H1 (cell line): Measurements from ENCODE around the gene MLH3. TPM values are rescaled to one million over a fixed set of nuclear protein-coding genes. Genes with fewer than 3 reads are reported as not detected.

ENCODE experiments used
- CTCF ChIA-PET: fragments of 300-600 bp; sonication (Branson Sonifier 250); formaldehyde crosslinking; loops from one replicate; lab custom pipeline; 2021; ENCODE audit not compliant: partially characterized antibody; lab: Charles Lee
- POLR2A ChIA-PET: fragments of 300-600 bp; sonication (Branson Sonifier 250); formaldehyde crosslinking; loops from one replicate; lab custom pipeline; 2021; ENCODE audit warnings: inconsistent platforms; ENCODE audit not compliant: partially characterized antibody; lab: Charles Lee
- DNase-seq, 2 experiments: peaks; one replicate each; pipeline versions ENCODE4 v3.0.0 to v3.0.0-alpha.2; 2010 to 2022; ENCODE audit warnings: low spot score in 2 of 2, low read depth in 1 of 2, mixed read lengths in 1 of 2
- FAIRE-seq: peaks from 2 replicates; lab custom pipeline; 2011; peaks lifted over from hg19 to GRCh38; lab: Jason Lieb, UNC
- H2AFZ ChIP-seq: 2 replicates; pipeline ENCODE4 v1.8.1; 2012; ENCODE audit warnings: low read length, inconsistent platforms
- H2AK5ac ChIP-seq: 2 replicates; pipeline ENCODE4 v1.6.1; 2013; ENCODE audit warnings: low read depth, low read length
- H2BK120ac ChIP-seq: replicated peaks from 2 replicates; pipeline ENCODE3; 2013; ENCODE audit warnings: low read depth, low read length, inconsistent platforms
- H2BK12ac ChIP-seq: 2 replicates; pipeline ENCODE4 v1.6.1; 2013; ENCODE audit warnings: low read depth, low read length
- H2BK15ac ChIP-seq: 2 replicates; pipeline ENCODE4 v1.6.1; 2013; ENCODE audit warnings: low read length
- H2BK20ac ChIP-seq: 2 replicates; pipeline ENCODE4 v1.6.1; 2013; ENCODE audit warnings: low read length
- H2BK5ac ChIP-seq: 2 replicates; pipeline ENCODE4 v1.6.1; 2013; ENCODE audit warnings: low read depth, low read length
- H3K14ac ChIP-seq: 2 replicates; pipeline ENCODE4 v1.6.1; 2013; ENCODE audit warnings: inconsistent platforms; ENCODE audit not compliant: insufficient read length
- H3K18ac ChIP-seq: 2 replicates; pipeline ENCODE4 v1.6.1; 2013; ENCODE audit warnings: low read length; ENCODE audit errors: extremely low read depth
- H3K23ac ChIP-seq: 2 replicates; pipeline ENCODE4 v1.6.1; 2013; ENCODE audit warnings: inconsistent platforms; ENCODE audit not compliant: insufficient read length
- H3K23me2 ChIP-seq: 2 replicates; pipeline ENCODE4 v1.6.1; 2013; ENCODE audit warnings: low read depth, low read length
- H3K27ac ChIP-seq: 2 replicates; pipeline ENCODE4 v1.6.1; 2011; ENCODE audit warnings: low read depth, low read length, inconsistent platforms
- H3K27me3 ChIP-seq, 4 experiments: replicated peaks in 1 of 4; 1 replicate in 1 of 4; 2 replicates in 3 of 4; pipeline versions ENCODE4 v1.6.1 to v1.8.1; 2011 to 2013; ENCODE audit warnings: low read length in 3 of 4, mild to moderate bottlenecking in 3 of 4, inconsistent platforms in 2 of 4, mixed read lengths in 2 of 4, moderate library complexity in 1 of 4; ENCODE audit not compliant: control insufficient read depth in 3 of 4, insufficient read depth in 3 of 4; ENCODE audit errors: extremely low read depth in 1 of 4
- H3K36me3 ChIP-seq, 4 experiments: 2 replicates each; pipeline versions ENCODE4 v1.6.1 to v1.8.1; 2011 to 2013; ENCODE audit warnings: mild to moderate bottlenecking in 4 of 4, low read length in 3 of 4, moderate library complexity in 2 of 4, control low read depth in 1 of 4, inconsistent platforms in 1 of 4; ENCODE audit not compliant: insufficient read depth in 4 of 4, control insufficient read depth in 2 of 4
- H3K4ac ChIP-seq: replicated peaks from 2 replicates; pipeline ENCODE3; 2013; ENCODE audit warnings: low read length, low read depth, mixed read lengths, inconsistent platforms; ENCODE audit not compliant: insufficient read length
- H3K4me1 ChIP-seq, 4 experiments: replicated peaks in 1 of 4; 1 replicate in 1 of 4; 2 replicates in 3 of 4; pipeline versions ENCODE4 v1.6.1 to v1.8.1; 2011 to 2013; ENCODE audit warnings: low read length in 3 of 4, inconsistent platforms in 2 of 4, mixed read lengths in 1 of 4; ENCODE audit not compliant: insufficient read depth in 4 of 4, control insufficient read depth in 3 of 4
- H3K4me2 ChIP-seq, 2 experiments: 2 replicates each; pipeline versions ENCODE4 v1.6.1 to v1.8.1; 2011 to 2013; ENCODE audit warnings: low read depth in 2 of 2, low read length in 2 of 2, control low read depth in 1 of 2, inconsistent platforms in 1 of 2, mild to moderate bottlenecking in 1 of 2; ENCODE audit not compliant: insufficient read depth in 1 of 2
- H3K4me3 ChIP-seq, 4 experiments: fragments of 200-600, 300-600 bp in 1 of 4; sonication (generic), shearing (Covaris generic), sonication (Bioruptor Twin) in 1 of 4; 2 replicates each; pipeline versions ENCODE4 v1.5.1 to v1.8.1; 2011 to 2016; ENCODE audit warnings: low read length in 4 of 4, low read depth in 3 of 4, control low read depth in 2 of 4, inconsistent platforms in 2 of 4, mild to moderate bottlenecking in 2 of 4, mixed read lengths in 1 of 4, moderate library complexity in 1 of 4; ENCODE audit not compliant: insufficient read depth in 2 of 4; ENCODE audit errors: extremely low read depth in 1 of 4
- H3K56ac ChIP-seq: replicated peaks from 2 replicates; pipeline ENCODE3; 2013; ENCODE audit warnings: low read depth, mild to moderate bottlenecking, mixed read lengths, low read length, inconsistent platforms; ENCODE audit not compliant: insufficient read length
- H3K79me1 ChIP-seq: 2 replicates; pipeline ENCODE4 v1.6.1; 2013; ENCODE audit warnings: low read depth, low read length, control low read depth
- H3K79me2 ChIP-seq, 2 experiments: 2 replicates each; pipeline versions ENCODE4 v1.6.1 to v1.8.1; 2012 to 2013; ENCODE audit warnings: low read length in 2 of 2, mild to moderate bottlenecking in 2 of 2, inconsistent platforms in 1 of 2; ENCODE audit not compliant: insufficient read depth in 2 of 2, control insufficient read depth in 1 of 2
- H3K9ac ChIP-seq, 4 experiments: replicated peaks in 1 of 4; 1 replicate in 1 of 4; 2 replicates in 3 of 4; pipeline versions ENCODE4 v1.6.1 to v1.8.1; 2011 to 2013; ENCODE audit warnings: low read depth in 3 of 4, low read length in 3 of 4, control low read depth in 2 of 4, mild to moderate bottlenecking in 2 of 4, moderate library complexity in 2 of 4, inconsistent platforms in 1 of 4; ENCODE audit errors: extremely low read depth in 1 of 4
- H3K9me3 ChIP-seq, 2 experiments: 2 replicates each; pipeline versions ENCODE4 v1.6.1 to v1.8.1; 2012 to 2013; ENCODE audit warnings: mild to moderate bottlenecking in 2 of 2, moderate library complexity in 2 of 2, control low read depth in 1 of 2, inconsistent platforms in 1 of 2, low read depth in 1 of 2, low read length in 1 of 2, mixed read lengths in 1 of 2; ENCODE audit not compliant: insufficient read depth in 2 of 2
- H4K20me1 ChIP-seq, 2 experiments: replicated peaks in 1 of 2; 2 replicates each; pipeline versions ENCODE3 to v1.8.1; 2011 to 2013; ENCODE audit warnings: inconsistent platforms in 2 of 2, low read length in 2 of 2, mild to moderate bottlenecking in 1 of 2; ENCODE audit not compliant: insufficient read depth in 2 of 2, control insufficient read depth in 1 of 2
- H4K5ac ChIP-seq: 2 replicates; pipeline ENCODE4 v1.6.1; 2013; ENCODE audit warnings: low read length, low read depth, mixed read lengths, inconsistent platforms; ENCODE audit not compliant: insufficient read length
- H4K8ac ChIP-seq: 2 replicates; pipeline ENCODE4 v1.8.0; 2013; ENCODE audit warnings: mild to moderate bottlenecking, moderate library complexity, low read length, inconsistent platforms; ENCODE audit not compliant: insufficient read depth; ENCODE audit errors: extremely low read depth
- H4K91ac ChIP-seq: replicated peaks from 2 replicates; pipeline ENCODE3; 2013; ENCODE audit warnings: low read length, mixed read lengths, inconsistent platforms; ENCODE audit not compliant: insufficient read length
- E2F6 ChIP-seq: IDR thresholded peaks from 2 replicates; pipeline ENCODE4 v1.6.1; 2012; ENCODE audit warnings: inconsistent platforms
- FOSL1 ChIP-seq: IDR thresholded peaks from 2 replicates; pipeline ENCODE4 v1.6.1; 2011; ENCODE audit warnings: mild to moderate bottlenecking, low read depth, low read length, moderate library complexity; ENCODE audit not compliant: insufficient read depth
- NRF1 ChIP-seq: IDR thresholded peaks from 2 replicates; pipeline ENCODE4 v1.6.1; 2011; ENCODE audit warnings: mild to moderate bottlenecking, low read depth, low read length, improper control_type of control experiment
- TCF12 ChIP-seq: IDR thresholded peaks from 2 replicates; pipeline ENCODE4 v1.6.1; 2011; ENCODE audit warnings: low read depth, mild to moderate bottlenecking, low read length
- WGBS, 2 experiments: shearing (Covaris generic) in 1 of 2; methylation state at CpG; one replicate each; pipeline versions ENCODE4 v1.1.6 to v1.1.7; 2013 to 2015; ENCODE audit warnings: low lambda C conversion rate in 2 of 2, mixed read lengths in 2 of 2, inconsistent platforms in 1 of 2, low coverage in 1 of 2, missing lambda C conversion rate in 1 of 2; ENCODE audit not compliant: insufficient replicate concordance in 2 of 2, insufficient coverage in 1 of 2, insufficient read length in 1 of 2; ENCODE audit errors: extremely low coverage in 1 of 2, missing lambda C conversion rate in 1 of 2; 5-methylcytosine and 5-hydroxymethylcytosine counted together
- polyA plus RNA-seq, 7 experiments: library from polyadenylated mRNA; depleted of rRNA in 3 of 7; stranded (reverse) in 5 of 7; unstranded in 2 of 7; fragments of >200 nt in 5 of 7; fragments of 200-250 nt in 2 of 7; gene quantifications; 1 replicate in 5 of 7; 2 replicates in 1 of 7; 4 replicates in 1 of 7; pipeline versions ENCODE4 v1.2.1 to v1.2.3, GENCODE V29; 2011 to 2013; ENCODE audit warnings: missing spikeins in 2 of 7, mixed read lengths in 2 of 7
- total RNA-seq: library from RNA; stranded (reverse); fragmentation: NEBNext Ultra II Directional; extraction: Animal tissue kit (Norgen Biotek cat#: 25700); gene quantifications from 2 replicates; pipeline ENCODE4 v1.2.1, GENCODE V29; 2021

The MLH3 gene
- total and polyA plus RNA-seq, 2 of the 8 experiments (the other 6 are each of a cell fraction or from before 2014, with no cell fraction given), result 9.3 to 20.1 TPM

DNA sequence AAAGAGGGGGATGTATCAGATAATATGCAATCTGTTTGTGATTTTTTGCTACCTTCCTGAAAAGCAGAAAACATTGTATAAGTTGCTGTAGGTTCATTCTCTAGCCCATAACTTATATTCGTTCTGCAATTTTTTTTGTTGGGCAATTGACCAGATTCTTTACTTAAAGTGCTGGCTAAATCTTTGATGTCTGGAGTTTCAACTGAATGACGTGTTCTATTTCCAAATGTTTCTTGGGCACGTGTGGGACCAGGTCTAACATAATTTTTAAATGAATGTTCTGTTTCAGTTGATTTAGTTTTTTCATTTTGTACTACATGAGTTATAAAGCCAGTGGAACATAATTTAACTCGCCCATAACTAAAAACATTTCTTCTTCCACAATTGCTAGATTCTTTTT, 3.8 kb downstream of the MLH3 start:
- Histone ChIP-seq H3K56ac (no peak overlapping the region), H2BK120ac (no peak overlapping the region), H3K9me3 (no peaks in the 10 kb centered on the region), H2AFZ (no peak overlapping the region), H3K23me2 (no peaks in the 10 kb centered on the region; the same call in 1 of the 2 replicates), H3K36me3 (no peaks in the 10 kb centered on the region; a peak in 1 of 8 replicates), H2BK12ac (no peak overlapping the region), H4K20me1 (no peaks in the 10 kb centered on the region), H3K79me1 (no peaks in the 10 kb centered on the region), H2BK5ac (no peak overlapping the region), H3K4me2 (no peak overlapping the region), H3K18ac (no peak overlapping the region), H4K91ac (no peak overlapping the region), H3K79me2 (no peaks in the 10 kb centered on the region), H3K27ac (no peak overlapping the region), H2BK15ac (no peak overlapping the region), H3K27me3 (no peaks in the 10 kb centered on the region), H3K9ac (no peak overlapping the region), H4K8ac (no peak overlapping the region), H3K4me1 (peaks cover 0 to 4% (median 0%) of the 10 kb centered on the region in 4 experiments; a peak in 3 of 7 replicates), H2BK20ac (no peak overlapping the region), H2AK5ac (no peak overlapping the region), H3K4ac (no peak overlapping the region), H3K4me3 (no peak overlapping the region), H3K14ac (no peak overlapping the region), H4K5ac (no peak overlapping the region), H3K23ac (no peak overlapping the region)
- CTCF ChIA-PET, result interaction anchor here (1.0 to 2.4 kb wide), 3 partner anchors 37 to 102 kb away, joined by 3 to 17 read pairs (median 3); no protein-coding TSS in a partner anchor
- DNase-seq, result no peak
- WGBS, 2 experiments, result 92 to 100% methylated on average over 1 to 4 of the region's 4 CpGs
- no peak for FAIRE-seq
- POLR2A ChIA-PET, result interaction anchor here (1.4 kb wide), 1 partner anchor 22 kb away, joined by 4 read pairs; the partner anchor contains the start of gene ZC2HC1C
- no peak for TF ChIP-seq NRF1
- TF ChIP-seq TCF12, result no peak
- no peak for TF ChIP-seq E2F6
- TF ChIP-seq FOSL1, result no peak
